ENCODE measurements around the gene UBL3. TPM values are rescaled to one million over a fixed set of nuclear protein-coding genes. Genes with fewer than 3 reads are reported as not detected.

Gene UBL3
- total RNA-seq, 1 experiment from 2014 or later = 11.1 TPM

- Histone ChIP-seq H3K9me3 (ENCODE audit: control insufficient read depth, insufficient read depth, low read depth, low read length) (no peaks in the 10 kb centered on the region), H3K36me3 (ENCODE audit: control insufficient read depth, insufficient read depth, low read length) (no peaks in the 10 kb centered on the region), H3K4me3 (ENCODE audit: low read depth in 2 of 2, low read length in 2 of 2) (no peak overlapping the region), H3K27me3 (ENCODE audit: control insufficient read depth, insufficient read depth, low read length) (no peaks in the 10 kb centered on the region), H3K27ac (ENCODE audit: low read length) (no peak overlapping the region), H3K4me1 (ENCODE audit: control insufficient read depth, insufficient read depth, low read length) (no peaks in the 10 kb centered on the region)
- CTCF ChIA-PET = interaction anchor here (0.5 kb wide), 1 partner anchor 14 kb away, joined by 3 read pairs; no protein-coding TSS in a partner anchor
- in situ Hi-C loops (cut with HindIII; ENCODE audit: low pct_unique_long_range_greater_than_20kb, low sequenced_read_pairs) = no loop called here
- intact Hi-C loops (cut with micrococcal nuclease; ENCODE audit: unreplicated experiment) = no loop called here
- TF ChIP-seq TCF7L2 (IDR thresholded peaks at IDR 0.05; ENCODE audit: low read depth, low read length) (no peak), SIN3A (IDR thresholded peaks at IDR 0.05; ENCODE audit: borderline replicate concordance, insufficient read depth, low read depth, low read length) (no peak), REST (IDR thresholded peaks at IDR 0.05; ENCODE audit: insufficient read depth in 1 of 2, low read depth in 2 of 2, low read length in 1 of 2) (no peak), POLR2AphosphoS5 (IDR thresholded peaks at IDR 0.05; ENCODE audit: low read depth, low read length) (no peak), CTCF (IDR thresholded peaks at IDR 0.05) (no peak)
- no TSS peak for BruUV-seq (replicated peaks)
- no peak for ATAC-seq
- POLR2A ChIA-PET = interaction anchor here (0.6 kb wide), 1 partner anchor 9 kb away, joined by 13 read pairs; no protein-coding TSS in a partner anchor
- DNase-seq (ENCODE audit: low read depth, low spot score) = no peak
These were observed 89.3 kb downstream of the UBL3 start for GRCh38 chr13:29761160-29761559.

- H3K36me3 ChIP-seq (ENCODE audit: control insufficient read depth, insufficient read depth, low read length) = no peaks in the 10 kb centered on the region
- TF ChIP-seq REST (IDR thresholded peaks at IDR 0.05; ENCODE audit: insufficient read depth in 1 of 2, low read depth in 2 of 2, low read length in 1 of 2) = no peak
- no peak for TF ChIP-seq CTCF (IDR thresholded peaks at IDR 0.05)
- no peak for TF ChIP-seq POLR2AphosphoS5 (IDR thresholded peaks at IDR 0.05; ENCODE audit: low read depth, low read length)
- TF ChIP-seq SIN3A (IDR thresholded peaks at IDR 0.05; ENCODE audit: borderline replicate concordance, insufficient read depth, low read depth, low read length) = no peak
- TF ChIP-seq TCF7L2 (IDR thresholded peaks at IDR 0.05; ENCODE audit: low read depth, low read length) = no peak
- in situ Hi-C loops (cut with HindIII; ENCODE audit: low pct_unique_long_range_greater_than_20kb, low sequenced_read_pairs) = no loop called here
- no peaks in the 10 kb centered on the region for H3K9me3 ChIP-seq (ENCODE audit: control insufficient read depth, insufficient read depth, low read depth, low read length)
- intact Hi-C loops (cut with micrococcal nuclease; ENCODE audit: unreplicated experiment) = no loop called here
- no peaks in the 10 kb centered on the region for H3K4me1 ChIP-seq (ENCODE audit: control insufficient read depth, insufficient read depth, low read length)
- H3K27ac ChIP-seq (ENCODE audit: low read length) = no peak overlapping the region
- ChIA-PET CTCF (no interaction called here), POLR2A (no interaction called here)
- BruUV-seq (replicated peaks) = no TSS peak
- no peaks in the 10 kb centered on the region for H3K27me3 ChIP-seq (ENCODE audit: control insufficient read depth, insufficient read depth, low read length)
- DNase-seq (ENCODE audit: low read depth, low spot score) = no peak
- ATAC-seq = no peak
- H3K4me3 ChIP-seq (ENCODE audit: low read depth in 2 of 2, low read length in 2 of 2) = no peak overlapping the region
These were observed 89.9 kb downstream of the UBL3 start for GRCh38 chr13:29760544-29760943.
